HCT116 (cell line): ENCODE measurements around the gene FAT2.

Experiments used
- CEBPB ChIP-seq: IDR thresholded peaks from 2 replicates; pipeline ENCODE4 v1.6.1; 2012; ENCODE audit warnings: low read depth
- ELF1 ChIP-seq: IDR thresholded peaks from 2 replicates; pipeline ENCODE4 v1.6.1; 2012; ENCODE audit warnings: low read depth, borderline replicate concordance
- EZH2 ChIP-seq: fragments of 200-600 bp; sonication (generic); IDR thresholded peaks from 2 replicates; pipeline ENCODE4 v1.6.1; 2017; ENCODE audit warnings: antibody characterized with exemption, mixed run types
- EZH2phosphoT487 ChIP-seq: fragments of 200-600 bp; IDR thresholded peaks from 2 replicates; pipeline ENCODE4 v1.6.1; 2018; ENCODE audit warnings: antibody characterized with exemption, borderline replicate concordance
- POLR2A ChIP-seq: IDR thresholded peaks from 2 replicates; pipeline ENCODE4 v1.7.0; 2011; ENCODE audit warnings: borderline replicate concordance; ENCODE audit not compliant: insufficient read depth, insufficient read length; ENCODE audit errors: extremely low read depth
- POLR2AphosphoS5 ChIP-seq: IDR thresholded peaks from 2 replicates; pipeline ENCODE4 v1.6.1; 2011; ENCODE audit warnings: mild to moderate bottlenecking, low read depth, low read length, moderate library complexity
- YY1 ChIP-seq: IDR thresholded peaks from 2 replicates; pipeline ENCODE4 v1.6.1; 2011; ENCODE audit warnings: low read length, low read depth, moderate library complexity, mild to moderate bottlenecking; ENCODE audit not compliant: insufficient replicate concordance; ENCODE audit errors: extremely low read depth
- ZBTB33 ChIP-seq: IDR thresholded peaks from 2 replicates; pipeline ENCODE4 v1.6.1; 2011; ENCODE audit warnings: mild to moderate bottlenecking, low read length, moderate library complexity; ENCODE audit not compliant: insufficient replicate concordance; ENCODE audit errors: extremely low read depth
- TF ChIP-seq, protein P1 (sequence below): IDR thresholded peaks from 2 replicates; pipeline ENCODE4 v1.6.1; 2012
- TF ChIP-seq, protein P2 (sequence below): IDR thresholded peaks from 2 replicates; pipeline ENCODE4 v1.6.1; 2012; ENCODE audit warnings: low read depth

GRCh38 chr5:151553695-151554094 lies 37.4 kb downstream of the FAT2 start:
- TF ChIP-seq EZH2 (no peak), EZH2phosphoT487 (no peak), YY1 (no peak), ZBTB33 (no peak), POLR2A (no peak), CEBPB (no peak), POLR2AphosphoS5 (no peak), ELF1 (no peak)
- TF ChIP-seq, protein P1, sequence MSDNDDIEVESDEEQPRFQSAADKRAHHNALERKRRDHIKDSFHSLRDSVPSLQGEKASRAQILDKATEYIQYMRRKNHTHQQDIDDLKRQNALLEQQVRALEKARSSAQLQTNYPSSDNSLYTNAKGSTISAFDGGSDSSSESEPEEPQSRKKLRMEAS, result no peak
- TF ChIP-seq, protein P2, sequence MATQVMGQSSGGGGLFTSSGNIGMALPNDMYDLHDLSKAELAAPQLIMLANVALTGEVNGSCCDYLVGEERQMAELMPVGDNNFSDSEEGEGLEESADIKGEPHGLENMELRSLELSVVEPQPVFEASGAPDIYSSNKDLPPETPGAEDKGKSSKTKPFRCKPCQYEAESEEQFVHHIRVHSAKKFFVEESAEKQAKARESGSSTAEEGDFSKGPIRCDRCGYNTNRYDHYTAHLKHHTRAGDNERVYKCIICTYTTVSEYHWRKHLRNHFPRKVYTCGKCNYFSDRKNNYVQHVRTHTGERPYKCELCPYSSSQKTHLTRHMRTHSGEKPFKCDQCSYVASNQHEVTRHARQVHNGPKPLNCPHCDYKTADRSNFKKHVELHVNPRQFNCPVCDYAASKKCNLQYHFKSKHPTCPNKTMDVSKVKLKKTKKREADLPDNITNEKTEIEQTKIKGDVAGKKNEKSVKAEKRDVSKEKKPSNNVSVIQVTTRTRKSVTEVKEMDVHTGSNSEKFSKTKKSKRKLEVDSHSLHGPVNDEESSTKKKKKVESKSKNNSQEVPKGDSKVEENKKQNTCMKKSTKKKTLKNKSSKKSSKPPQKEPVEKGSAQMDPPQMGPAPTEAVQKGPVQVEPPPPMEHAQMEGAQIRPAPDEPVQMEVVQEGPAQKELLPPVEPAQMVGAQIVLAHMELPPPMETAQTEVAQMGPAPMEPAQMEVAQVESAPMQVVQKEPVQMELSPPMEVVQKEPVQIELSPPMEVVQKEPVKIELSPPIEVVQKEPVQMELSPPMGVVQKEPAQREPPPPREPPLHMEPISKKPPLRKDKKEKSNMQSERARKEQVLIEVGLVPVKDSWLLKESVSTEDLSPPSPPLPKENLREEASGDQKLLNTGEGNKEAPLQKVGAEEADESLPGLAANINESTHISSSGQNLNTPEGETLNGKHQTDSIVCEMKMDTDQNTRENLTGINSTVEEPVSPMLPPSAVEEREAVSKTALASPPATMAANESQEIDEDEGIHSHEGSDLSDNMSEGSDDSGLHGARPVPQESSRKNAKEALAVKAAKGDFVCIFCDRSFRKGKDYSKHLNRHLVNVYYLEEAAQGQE, result no peak
